Measurements from ENCODE around the gene CCND1. TPM values are rescaled to one million over a fixed set of nuclear protein-coding genes. Genes with fewer than 3 reads are reported as not detected.

CCND1 gene
- total and polyA plus RNA-seq, 2 of the 8 experiments (the other 6 are each of a cell fraction or from before 2014, with no cell fraction given), result 64.5 to 170 TPM

DNA sequence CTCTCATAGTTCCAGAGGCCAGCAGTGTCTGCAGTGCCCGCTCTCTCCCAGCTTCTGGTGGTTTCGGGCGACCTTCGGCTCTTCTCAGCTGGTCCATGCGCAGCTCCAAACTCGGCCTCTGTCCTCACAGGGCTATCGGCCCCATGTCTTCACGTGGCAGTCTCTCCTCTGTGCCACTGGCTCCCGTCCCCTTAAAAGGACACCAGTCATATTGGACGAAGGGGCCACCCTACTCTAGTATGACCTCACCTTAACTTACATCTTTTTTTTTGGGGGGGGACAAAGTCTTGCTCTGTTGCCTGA, 20.4 kb downstream of the CCND1 start:
- Histone ChIP-seq H2BK12ac (ENCODE audit: low read depth, low read length) (no peak overlapping the region), H3K23me2 (ENCODE audit: low read depth, low read length) (no peaks in the 10 kb centered on the region), H2BK5ac (ENCODE audit: low read depth, low read length) (no peak overlapping the region), H3K4me1 (replicated peaks in 1 of 4; ENCODE audit: control insufficient read depth in 3 of 4, insufficient read depth in 4 of 4, low read length in 3 of 4) (peaks cover 5 to 16% (median 13%) of the 10 kb centered on the region in 4 experiments), H3K9me3 (ENCODE audit: insufficient read depth in 2 of 2, low read depth in 1 of 2, low read length in 1 of 2) (no peaks in the 10 kb centered on the region), H3K56ac (replicated peaks; ENCODE audit: insufficient read length, low read depth, low read length) (no peak overlapping the region), H2BK15ac (ENCODE audit: low read length) (no peak overlapping the region), H3K23ac (ENCODE audit: insufficient read length) (no peak overlapping the region), H4K8ac (ENCODE audit: extremely low read depth, insufficient read depth, low read length) (no peak overlapping the region), H2BK20ac (ENCODE audit: low read length) (no peak overlapping the region), H3K4me2 (ENCODE audit: insufficient read depth in 1 of 2, low read depth in 2 of 2, low read length in 2 of 2) (no peak overlapping the region), H3K4me3 (ENCODE audit: extremely low read depth in 1 of 4, insufficient read depth in 2 of 4, low read depth in 3 of 4, low read length in 4 of 4) (no peak overlapping the region), H3K79me2 (ENCODE audit: control insufficient read depth in 1 of 2, insufficient read depth in 2 of 2, low read length in 2 of 2) (no peaks in the 10 kb centered on the region), H3K79me1 (ENCODE audit: low read depth, low read length) (no peaks in the 10 kb centered on the region), H2AK5ac (ENCODE audit: low read depth, low read length) (no peak overlapping the region), H4K5ac (ENCODE audit: insufficient read length, low read depth, low read length) (no peak overlapping the region), H4K91ac (replicated peaks; ENCODE audit: insufficient read length, low read length) (no peak overlapping the region), H3K27ac (ENCODE audit: low read depth, low read length) (no peak overlapping the region), H3K14ac (ENCODE audit: insufficient read length) (no peak overlapping the region), H3K18ac (ENCODE audit: extremely low read depth, low read length) (no peak overlapping the region), H2AFZ (ENCODE audit: low read length) (no peak overlapping the region), H3K27me3 (replicated peaks in 1 of 4; ENCODE audit: control insufficient read depth in 3 of 4, extremely low read depth in 1 of 4, insufficient read depth in 3 of 4, low read length in 3 of 4) (no peaks in the 10 kb centered on the region; a peak in 1 of 7 replicates), H3K36me3 (ENCODE audit: control insufficient read depth in 2 of 4, insufficient read depth in 4 of 4, low read length in 3 of 4) (peaks cover 0 to 3% (median under 1%) of the 10 kb centered on the region in 4 experiments; a peak in 2 of 8 replicates), H3K4ac (replicated peaks; ENCODE audit: insufficient read length, low read depth, low read length) (no peak overlapping the region), H3K9ac (replicated peaks in 1 of 4; ENCODE audit: extremely low read depth in 1 of 4, low read depth in 3 of 4, low read length in 3 of 4) (no peak overlapping the region), H4K20me1 (replicated peaks in 1 of 2; ENCODE audit: control insufficient read depth in 1 of 2, insufficient read depth in 2 of 2, low read length in 2 of 2) (peaks cover 0 to 2% of the 10 kb centered on the region in 2 experiments), H2BK120ac (replicated peaks; ENCODE audit: low read depth, low read length) (no peak overlapping the region)
- 73% methylated on average over 10 of the region's 10 CpGs; no CpG with 5 or more reads in 1 of the 2 experiments for whole genome bisulfite sequencing, 2 experiments (ENCODE audit: extremely low coverage in 1 of 2, insufficient coverage in 1 of 2, insufficient read length in 1 of 2, insufficient replicate concordance in 2 of 2, low coverage in 1 of 2, low lambda C conversion rate in 2 of 2, missing lambda C conversion rate in 1 of 2)
- ChIA-PET POLR2A (ENCODE audit: partially characterized antibody) (interaction anchor here (0.6 to 10.9 kb wide), 4 partner anchors 13 to 597 kb away, joined by 3 to 197 read pairs (median 4); partner anchors contain the start of genes CCND1 and LTO1), CTCF (ENCODE audit: partially characterized antibody) (interaction anchor here (0.7 to 8.4 kb wide), 17 partner anchors 8 to 776 kb away, joined by 3 to 81 read pairs (median 5); partner anchors contain the start of gene LTO1)
- FAIRE-seq (no peak), DNase-seq (ENCODE audit: low read depth in 1 of 2, low spot score in 2 of 2) (no peak)
- TF ChIP-seq TEAD4 (IDR thresholded peaks at IDR 0.05; ENCODE audit: low read depth, low read length) (no peak), TCF12 (IDR thresholded peaks at IDR 0.05; ENCODE audit: low read depth, low read length) (no peak), CHD2 (IDR thresholded peaks at IDR 0.05; ENCODE audit: low read length) (no peak), RXRA (IDR thresholded peaks at IDR 0.05; ENCODE audit: insufficient read depth, low read depth, low read length) (no peak)

Measured in H1 (cell line).